Prostate gland (tissue), 2 donors: ENCODE measurements around the gene MYO1D. TPM values are rescaled to one million over a fixed set of nuclear protein-coding genes. Genes with fewer than 3 reads are reported as not detected.

ENCODE experiments used
- DNase-seq: peaks from one replicate; pipeline ENCODE4 v3.0.0-alpha.2; 2019; ENCODE audit warnings: low spot score
- H3K27ac ChIP-seq, 2 donors: fragments of 200-600 bp; sonication (generic); 2 replicates each; pipeline ENCODE4 v1.5.1; 2017 to 2019
- H3K27me3 ChIP-seq: fragments of 200-600 bp; sonication (generic); replicated peaks from 2 replicates; pipeline ENCODE4 v1.5.1; 2019; ENCODE audit not compliant: insufficient read depth
- H3K36me3 ChIP-seq, 2 donors: fragments of 200-600 bp; sonication (generic); 1 replicate in 1 of 2; 2 replicates in 1 of 2; pipeline versions ENCODE4 v1.5.1 to v1.8.1; 2017 to 2019
- H3K4me1 ChIP-seq: fragments of 200-600 bp; sonication (generic); replicated peaks from 2 replicates; pipeline ENCODE4 v1.5.1; 2019
- H3K4me3 ChIP-seq, 2 donors: fragments of 200-600 bp; sonication (generic); 2 replicates each; pipeline ENCODE4 v1.5.1; 2017 to 2019
- H3K9me3 ChIP-seq: fragments of 200-600 bp; sonication (generic); 2 replicates; pipeline ENCODE4 v1.5.1; 2017
- CTCF ChIP-seq, 4 experiments: fragments of 200-600 bp in 2 of 4; fragments of 450-650 bp in 2 of 4; sonication (generic) in 2 of 4; IDR thresholded peaks; 1 replicate in 3 of 4; 2 replicates in 1 of 4; pipeline ENCODE4 v1.5.1; 2016 to 2019; ENCODE audit warnings: antibody characterized with exemption in 4 of 4, mild to moderate bottlenecking in 2 of 4, moderate library complexity in 2 of 4
- POLR2A ChIP-seq: fragments of 450-650 bp; IDR thresholded peaks from one replicate; pipeline ENCODE4 v1.6.1; 2016; ENCODE audit warnings: antibody characterized with exemption, mild to moderate bottlenecking
- POLR2AphosphoS5 ChIP-seq: sonication (generic); formaldehyde crosslinking; IDR thresholded peaks from one replicate; pipeline ENCODE4 v1.6.1; 2017; ENCODE audit warnings: antibody characterized with exemption
- WGBS: methylation state at CpG from one replicate; pipeline ENCODE4 v1.1.5; 2018; 5-methylcytosine and 5-hydroxymethylcytosine counted together
- intact Hi-C: fragments of 100-400 bp; cut with DNase I; formaldehyde crosslinking; loops from one replicate; pipeline ENCODE4 v1.14.2; 2022
- total RNA-seq, 2 donors: library from RNA; depleted of rRNA; stranded (reverse); fragments of >200 nt; gene quantifications; one replicate each; pipeline ENCODE4 v1.1.0, GENCODE V29; 2016

MYO1D gene
- total RNA-seq, 2 donors from 2014 or later = 44.2 to 45.2 TPM

GRCh38 chr17:32558997-32559650 is 317.8 kb downstream of the MYO1D start:
- WGBS = 64% methylated on average over 4 of the region's 4 CpGs
- no peak overlapping the region for H3K4me3 ChIP-seq
- H3K36me3 ChIP-seq = no peaks in the 10 kb centered on the region
- no peaks in the 10 kb centered on the region for H3K4me1 ChIP-seq
- no peak for DNase-seq
- intact Hi-C loops = no loop called here
- TF ChIP-seq CTCF (IDR thresholded peaks at IDR 0.05) (no peak), POLR2AphosphoS5 (no peak), POLR2A (no peak)
- no peaks in the 10 kb centered on the region for H3K9me3 ChIP-seq
- no peaks in the 10 kb centered on the region for H3K27me3 ChIP-seq
- no peak overlapping the region for H3K27ac ChIP-seq

GRCh38 chr17:32558326-32558955 is 318.5 kb downstream of the MYO1D start:
- H3K27me3 ChIP-seq = no peaks in the 10 kb centered on the region
- no peaks in the 10 kb centered on the region for H3K36me3 ChIP-seq
- H3K27ac ChIP-seq = no peak overlapping the region
- TF ChIP-seq CTCF (IDR thresholded peaks at IDR 0.05) (no peak), POLR2AphosphoS5 (no peak), POLR2A (no peak)
- H3K4me3 ChIP-seq = no peak overlapping the region
- DNase-seq = no peak
- H3K9me3 ChIP-seq = no peaks in the 10 kb centered on the region
- no peaks in the 10 kb centered on the region for H3K4me1 ChIP-seq
- intact Hi-C loops = no loop called here
- WGBS = 84% methylated on average over 6 of the region's 6 CpGs

DNA sequence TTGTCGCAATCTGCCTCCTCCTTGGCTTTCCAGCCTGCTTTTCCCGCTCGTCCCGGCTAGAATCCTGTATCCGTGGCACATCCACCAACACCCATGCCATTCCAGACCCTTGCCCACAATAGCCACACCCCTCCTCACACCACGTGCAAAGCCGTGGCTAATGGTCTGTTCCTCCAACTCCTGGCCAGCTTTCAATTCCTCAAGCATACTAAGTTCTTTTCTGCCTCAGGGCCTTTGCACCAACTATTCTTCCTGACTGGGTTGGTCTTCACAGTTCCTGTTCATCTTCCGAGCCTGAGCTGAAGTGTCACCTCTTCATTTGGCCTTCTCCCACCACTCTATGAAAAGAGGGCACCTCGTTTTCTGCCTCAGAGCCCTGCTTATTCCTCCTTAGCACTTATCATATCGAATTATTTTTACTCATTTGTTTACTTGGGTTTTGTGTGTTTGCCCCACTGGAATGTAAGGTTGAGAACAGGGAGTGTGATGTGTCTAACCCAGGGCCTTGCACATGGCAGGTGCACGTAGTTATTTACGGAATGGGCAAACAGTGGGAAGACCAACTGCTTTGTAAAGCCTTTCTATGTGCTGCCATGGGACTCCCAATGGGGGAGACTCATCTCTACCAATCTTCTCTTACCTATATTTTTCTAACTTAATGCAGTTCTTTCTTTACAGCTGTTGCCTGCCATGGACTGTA is 321.2 kb downstream of the MYO1D start:
- TF ChIP-seq POLR2A (no peak), CTCF (IDR thresholded peaks at IDR 0.05) (no peak), POLR2AphosphoS5 (no peak)
- no peaks in the 10 kb centered on the region for H3K4me1 ChIP-seq
- no peak for DNase-seq
- 92% methylated on average over 12 of the region's 12 CpGs for WGBS
- no peaks in the 10 kb centered on the region for H3K27me3 ChIP-seq
- intact Hi-C loops = no loop called here
- no peak overlapping the region for H3K4me3 ChIP-seq
- no peak overlapping the region for H3K27ac ChIP-seq
- H3K36me3 ChIP-seq = no peaks in the 10 kb centered on the region
- no peaks in the 10 kb centered on the region for H3K9me3 ChIP-seq

GRCh38 chr17:32553168-32553567 is 323.8 kb downstream of the MYO1D start:
- DNase-seq = no peak
- no peaks in the 10 kb centered on the region for H3K27me3 ChIP-seq
- intact Hi-C loops = no loop called here
- no peak overlapping the region for H3K4me3 ChIP-seq
- 62% methylated on average over 3 of the region's 3 CpGs for WGBS
- H3K27ac ChIP-seq = no peak overlapping the region
- no peaks in the 10 kb centered on the region for H3K9me3 ChIP-seq
- no peaks in the 10 kb centered on the region for H3K4me1 ChIP-seq
- TF ChIP-seq POLR2AphosphoS5 (no peak), CTCF (IDR thresholded peaks at IDR 0.05) (no peak), POLR2A (no peak)
- H3K36me3 ChIP-seq = no peaks in the 10 kb centered on the region
